ENCODE data around the gene PWWP2B. TPM values are rescaled to one million over a fixed set of nuclear protein-coding genes. Genes with fewer than 3 reads are reported as not detected.

The PWWP2B gene
- total and polyA plus RNA-seq, 2 of the 13 experiments (the other 11 are each of a cell fraction or from before 2014, with no cell fraction given): 2.3 to 4.7 TPM

DNA sequence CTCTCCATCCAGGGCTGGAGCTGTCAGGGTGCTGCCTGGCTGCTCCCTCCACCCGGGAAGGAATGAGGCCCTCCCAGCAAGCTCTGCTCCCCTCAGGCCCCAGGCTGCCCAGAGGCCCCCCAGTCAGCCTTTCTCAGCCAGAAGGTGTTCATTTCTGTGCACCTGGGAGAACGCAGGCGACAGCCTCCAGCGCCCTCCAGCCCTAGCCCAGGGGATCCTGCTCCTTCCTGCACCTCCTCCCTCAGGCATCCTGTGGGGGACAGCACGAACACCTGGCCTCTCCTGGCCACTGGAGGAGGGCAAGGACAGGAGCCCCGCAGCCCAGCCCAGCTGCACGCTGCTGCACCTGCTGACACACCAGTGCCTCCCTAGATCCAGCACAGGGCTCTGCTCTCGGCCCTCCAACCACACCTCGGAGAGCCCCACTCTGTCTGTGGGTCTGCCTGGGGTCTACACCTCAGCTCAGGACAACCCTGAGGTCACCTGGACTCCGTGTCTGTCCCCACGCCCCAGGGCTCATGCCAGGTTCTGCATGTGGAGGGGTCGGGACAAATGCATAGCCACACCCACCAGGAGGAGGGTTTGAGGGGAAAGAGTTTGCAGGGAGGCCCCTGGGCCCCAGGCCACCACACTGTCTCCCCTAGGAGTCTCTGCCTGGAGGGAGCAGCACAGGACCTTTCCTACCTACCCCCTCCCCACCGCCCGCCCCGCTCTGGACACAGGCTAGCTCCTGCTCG is 7.4 kb upstream of the PWWP2B start (continued):
- TF ChIP-seq, protein P1, sequence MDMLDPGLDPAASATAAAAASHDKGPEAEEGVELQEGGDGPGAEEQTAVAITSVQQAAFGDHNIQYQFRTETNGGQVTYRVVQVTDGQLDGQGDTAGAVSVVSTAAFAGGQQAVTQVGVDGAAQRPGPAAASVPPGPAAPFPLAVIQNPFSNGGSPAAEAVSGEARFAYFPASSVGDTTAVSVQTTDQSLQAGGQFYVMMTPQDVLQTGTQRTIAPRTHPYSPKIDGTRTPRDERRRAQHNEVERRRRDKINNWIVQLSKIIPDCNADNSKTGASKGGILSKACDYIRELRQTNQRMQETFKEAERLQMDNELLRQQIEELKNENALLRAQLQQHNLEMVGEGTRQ (IDR thresholded peaks at IDR 0.05; ENCODE audit: low read depth, low read length): no peak
- TF ChIP-seq, protein P1 (CRISPR knock-in tag; IDR thresholded peaks at IDR 0.05; ENCODE audit: borderline replicate concordance): 0 out of 2 replicates have a peak, but pooled peaks have one; percentile 4
- TF ChIP-seq ZEB1 (IDR thresholded peaks at IDR 0.05; ENCODE audit: insufficient replicate concordance, low read depth) (peak; percentile 24), ZBTB38 (CRISPR knock-in tag; IDR thresholded peaks at IDR 0.05) (peak; percentile 5; the same call in 1 of the 2 replicates), KLF6 (CRISPR knock-in tag; IDR thresholded peaks at IDR 0.05) (no peak), ZIK1 (CRISPR knock-in tag; IDR thresholded peaks at IDR 0.05; ENCODE audit: borderline replicate concordance, low read depth) (no peak), CBX2 (IDR thresholded peaks at IDR 0.05; ENCODE audit: low read depth, low read length) (no peak), CBX2 (CRISPR knock-in tag; IDR thresholded peaks at IDR 0.05; ENCODE audit: low read depth) (no peak), HHEX (CRISPR knock-in tag; IDR thresholded peaks at IDR 0.05) (no peak), MAFF (IDR thresholded peaks at IDR 0.05; ENCODE audit: low read depth, low read length) (no peak), ZNF460 (CRISPR knock-in tag; IDR thresholded peaks at IDR 0.05; ENCODE audit: borderline replicate concordance) (no peak), RORA (CRISPR knock-in tag; IDR thresholded peaks at IDR 0.05) (no peak), MZF1 (CRISPR knock-in tag; IDR thresholded peaks at IDR 0.05; ENCODE audit: borderline replicate concordance) (no peak), ZNF777 (CRISPR knock-in tag; IDR thresholded peaks at IDR 0.05) (peak; percentile 28; the same call in 1 of the 2 replicates), MTF2 (CRISPR knock-in tag; IDR thresholded peaks at IDR 0.05; ENCODE audit: borderline replicate concordance) (no peak)
- TF ChIP-seq, protein P2, sequence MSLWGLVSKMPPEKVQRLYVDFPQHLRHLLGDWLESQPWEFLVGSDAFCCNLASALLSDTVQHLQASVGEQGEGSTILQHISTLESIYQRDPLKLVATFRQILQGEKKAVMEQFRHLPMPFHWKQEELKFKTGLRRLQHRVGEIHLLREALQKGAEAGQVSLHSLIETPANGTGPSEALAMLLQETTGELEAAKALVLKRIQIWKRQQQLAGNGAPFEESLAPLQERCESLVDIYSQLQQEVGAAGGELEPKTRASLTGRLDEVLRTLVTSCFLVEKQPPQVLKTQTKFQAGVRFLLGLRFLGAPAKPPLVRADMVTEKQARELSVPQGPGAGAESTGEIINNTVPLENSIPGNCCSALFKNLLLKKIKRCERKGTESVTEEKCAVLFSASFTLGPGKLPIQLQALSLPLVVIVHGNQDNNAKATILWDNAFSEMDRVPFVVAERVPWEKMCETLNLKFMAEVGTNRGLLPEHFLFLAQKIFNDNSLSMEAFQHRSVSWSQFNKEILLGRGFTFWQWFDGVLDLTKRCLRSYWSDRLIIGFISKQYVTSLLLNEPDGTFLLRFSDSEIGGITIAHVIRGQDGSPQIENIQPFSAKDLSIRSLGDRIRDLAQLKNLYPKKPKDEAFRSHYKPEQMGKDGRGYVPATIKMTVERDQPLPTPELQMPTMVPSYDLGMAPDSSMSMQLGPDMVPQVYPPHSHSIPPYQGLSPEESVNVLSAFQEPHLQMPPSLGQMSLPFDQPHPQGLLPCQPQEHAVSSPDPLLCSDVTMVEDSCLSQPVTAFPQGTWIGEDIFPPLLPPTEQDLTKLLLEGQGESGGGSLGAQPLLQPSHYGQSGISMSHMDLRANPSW (CRISPR knock-in tag; IDR thresholded peaks at IDR 0.05; ENCODE audit: borderline replicate concordance): no peak
- TF ChIP-seq, protein P3, sequence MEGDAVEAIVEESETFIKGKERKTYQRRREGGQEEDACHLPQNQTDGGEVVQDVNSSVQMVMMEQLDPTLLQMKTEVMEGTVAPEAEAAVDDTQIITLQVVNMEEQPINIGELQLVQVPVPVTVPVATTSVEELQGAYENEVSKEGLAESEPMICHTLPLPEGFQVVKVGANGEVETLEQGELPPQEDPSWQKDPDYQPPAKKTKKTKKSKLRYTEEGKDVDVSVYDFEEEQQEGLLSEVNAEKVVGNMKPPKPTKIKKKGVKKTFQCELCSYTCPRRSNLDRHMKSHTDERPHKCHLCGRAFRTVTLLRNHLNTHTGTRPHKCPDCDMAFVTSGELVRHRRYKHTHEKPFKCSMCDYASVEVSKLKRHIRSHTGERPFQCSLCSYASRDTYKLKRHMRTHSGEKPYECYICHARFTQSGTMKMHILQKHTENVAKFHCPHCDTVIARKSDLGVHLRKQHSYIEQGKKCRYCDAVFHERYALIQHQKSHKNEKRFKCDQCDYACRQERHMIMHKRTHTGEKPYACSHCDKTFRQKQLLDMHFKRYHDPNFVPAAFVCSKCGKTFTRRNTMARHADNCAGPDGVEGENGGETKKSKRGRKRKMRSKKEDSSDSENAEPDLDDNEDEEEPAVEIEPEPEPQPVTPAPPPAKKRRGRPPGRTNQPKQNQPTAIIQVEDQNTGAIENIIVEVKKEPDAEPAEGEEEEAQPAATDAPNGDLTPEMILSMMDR (CRISPR knock-in tag; IDR thresholded peaks at IDR 0.05): 0 out of 2 replicates have a peak, but pooled peaks have one; percentile 3
- TF ChIP-seq, protein P4, sequence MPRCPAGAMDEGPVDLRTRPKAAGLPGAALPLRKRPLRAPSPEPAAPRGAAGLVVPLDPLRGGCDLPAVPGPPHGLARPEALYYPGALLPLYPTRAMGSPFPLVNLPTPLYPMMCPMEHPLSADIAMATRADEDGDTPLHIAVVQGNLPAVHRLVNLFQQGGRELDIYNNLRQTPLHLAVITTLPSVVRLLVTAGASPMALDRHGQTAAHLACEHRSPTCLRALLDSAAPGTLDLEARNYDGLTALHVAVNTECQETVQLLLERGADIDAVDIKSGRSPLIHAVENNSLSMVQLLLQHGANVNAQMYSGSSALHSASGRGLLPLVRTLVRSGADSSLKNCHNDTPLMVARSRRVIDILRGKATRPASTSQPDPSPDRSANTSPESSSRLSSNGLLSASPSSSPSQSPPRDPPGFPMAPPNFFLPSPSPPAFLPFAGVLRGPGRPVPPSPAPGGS (CRISPR knock-in tag; IDR thresholded peaks at IDR 0.05): 0 out of 2 replicates have a peak, but pooled peaks have one; percentile 24
- TF ChIP-seq, protein P5, sequence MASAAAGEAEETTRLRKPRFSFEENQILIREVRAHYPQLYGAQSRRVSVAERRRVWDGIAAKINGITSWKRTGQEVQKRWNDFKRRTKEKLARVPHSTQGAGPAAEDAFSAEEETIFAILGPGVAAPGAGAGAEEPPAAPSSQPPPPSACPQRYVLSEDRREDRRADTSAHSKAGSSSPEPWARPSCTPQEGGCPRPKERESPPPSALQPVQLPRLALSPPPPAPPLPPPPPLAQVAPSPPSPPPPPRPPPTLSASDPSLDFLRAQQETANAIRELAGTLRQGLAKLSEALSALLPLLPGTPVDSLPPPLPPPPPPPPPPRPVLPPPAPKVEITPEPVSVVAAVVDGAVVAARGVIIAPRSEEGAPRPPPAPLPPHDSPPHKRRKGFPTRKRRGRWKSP (CRISPR knock-in tag; IDR thresholded peaks at IDR 0.05): no peak
